NCI-H1694 treated with DMSO at 0.1 percent for 48 hours (cell line): ENCODE results near the gene SNX10.

Experiments used
- DNase-seq: peaks from one replicate; lab custom pipeline; 2025; lab: John Stamatoyannopoulos, UW

SNX10 gene

GRCh38 chr7:26404189-26404996, 112.7 kb downstream of the SNX10 start:
- DNase-seq = no peak

GRCh38 chr7:26406433-26406832, 114.8 kb downstream of the SNX10 start:
- no peak for DNase-seq

- no peak for DNase-seq
Observed at GRCh38 chr7:26409661-26410547, 118.2 kb downstream of the SNX10 start.

- no peak for DNase-seq
Observed at GRCh38 chr7:26413007-26413691, 121.5 kb downstream of the SNX10 start.

- no peak for DNase-seq
Observed at GRCh38 chr7:26416004-26416403, 124.3 kb downstream of the SNX10 start.

GRCh38 chr7:26417911-26418413, 126.3 kb downstream of the SNX10 start:
- DNase-seq = no peak

GRCh38 chr7:26419198-26419597, 127.5 kb downstream of the SNX10 start:
- no peak for DNase-seq

GRCh38 chr7:26420422-26421019, 128.9 kb downstream of the SNX10 start:
- no peak for DNase-seq

- no peak for DNase-seq
Observed at GRCh38 chr7:26422761-26423160, 131.1 kb downstream of the SNX10 start.

- no peak for DNase-seq
Observed at GRCh38 chr7:26423436-26423835, 131.8 kb downstream of the SNX10 start.
